Stimulated activated CD4-positive, alpha-beta T cell treated with anti-CD3 and anti-CD28 coated beads, Interleukin-1b, Interleukin-23, amount 100 ng/mL, for 24 hours (primary cell): ENCODE data around the gene SAMD4B.

Source experiments
- DNase-seq, 4 experiments: peaks; one replicate each; pipeline ENCODE4 v3.0.0-alpha.2; 2020; ENCODE audit warnings: low read depth in 4 of 4, low spot score in 1 of 4

SAMD4B gene

DNA sequence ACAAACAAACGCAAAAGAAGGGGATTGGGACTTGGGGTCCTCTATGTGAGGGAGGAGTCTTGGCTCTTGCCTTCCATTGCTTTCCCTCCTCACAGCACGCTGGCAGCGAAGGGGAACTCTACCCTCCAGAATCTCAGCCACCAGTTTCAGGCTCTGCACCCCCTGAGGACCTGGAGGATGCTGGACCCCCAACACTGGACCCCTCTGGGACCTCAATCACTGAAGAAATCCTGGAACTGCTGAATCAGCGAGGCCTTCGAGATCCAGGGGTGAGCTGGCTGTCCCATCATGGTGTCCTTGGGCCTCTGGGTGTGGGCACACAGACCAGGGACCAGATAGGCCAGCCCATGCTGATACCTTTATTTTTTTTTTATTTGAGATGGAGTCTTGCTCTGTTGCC is 79.8 kb downstream of the SAMD4B start:
- DNase-seq = no peak

DNA sequence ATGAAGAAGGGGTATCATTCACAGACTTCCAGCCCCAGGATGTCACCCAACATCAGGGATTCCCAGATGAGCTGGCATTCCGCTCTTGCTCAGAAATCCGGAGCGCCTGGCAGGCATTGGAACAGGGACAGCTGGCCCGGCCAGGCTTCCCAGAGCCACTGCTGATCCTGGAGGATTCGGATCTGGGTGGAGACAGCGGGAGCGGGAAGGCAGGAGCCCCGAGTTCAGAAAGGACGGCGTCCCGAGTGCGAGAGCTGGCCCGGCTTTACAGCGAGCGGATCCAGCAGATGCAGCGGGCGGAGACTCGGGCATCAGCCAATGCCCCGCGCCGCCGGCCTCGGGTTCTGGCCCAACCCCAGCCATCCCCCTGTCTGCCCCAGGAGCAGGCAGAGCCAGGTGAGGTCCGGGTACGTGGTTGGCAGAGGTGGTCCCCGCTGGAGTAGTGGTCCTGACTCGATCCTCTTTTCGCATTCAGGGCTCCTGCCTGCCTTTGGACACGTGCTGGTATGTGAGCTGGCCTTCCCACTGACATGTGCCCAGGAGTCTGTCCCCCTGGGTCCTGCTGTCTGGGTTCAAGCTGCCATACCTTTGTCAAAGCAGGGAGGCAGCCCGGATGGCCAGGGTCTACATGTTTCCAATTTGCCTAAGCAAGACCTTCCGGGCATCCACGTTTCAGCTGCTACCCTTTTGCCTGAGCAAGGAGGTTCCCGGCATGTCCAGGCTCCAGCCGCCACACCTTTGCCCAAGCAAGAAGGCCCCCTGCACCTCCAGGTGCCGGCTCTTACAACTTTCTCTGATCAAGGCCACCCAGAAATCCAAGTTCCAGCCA is 81.3 kb downstream of the SAMD4B start:
- DNase-seq = no peak

DNA sequence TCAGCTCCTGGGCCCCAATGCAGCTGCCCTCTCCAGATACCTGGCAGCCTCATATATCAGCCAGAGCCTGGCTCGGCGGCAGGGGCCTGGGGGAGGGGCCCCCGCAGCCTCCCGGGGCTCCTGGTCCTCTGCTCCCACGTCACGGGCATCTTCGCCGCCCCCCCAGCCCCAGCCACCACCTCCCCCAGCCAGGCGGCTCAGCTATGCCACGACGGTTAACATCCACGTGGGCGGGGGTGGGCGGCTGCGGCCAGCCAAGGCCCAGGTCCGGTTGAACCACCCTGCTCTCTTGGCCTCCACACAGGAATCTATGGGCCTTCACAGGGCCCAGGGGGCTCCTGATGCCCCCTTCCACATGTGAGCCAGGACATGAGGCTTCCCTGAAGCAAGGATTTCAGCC is 82.7 kb downstream of the SAMD4B start:
- no peak for DNase-seq

DNA sequence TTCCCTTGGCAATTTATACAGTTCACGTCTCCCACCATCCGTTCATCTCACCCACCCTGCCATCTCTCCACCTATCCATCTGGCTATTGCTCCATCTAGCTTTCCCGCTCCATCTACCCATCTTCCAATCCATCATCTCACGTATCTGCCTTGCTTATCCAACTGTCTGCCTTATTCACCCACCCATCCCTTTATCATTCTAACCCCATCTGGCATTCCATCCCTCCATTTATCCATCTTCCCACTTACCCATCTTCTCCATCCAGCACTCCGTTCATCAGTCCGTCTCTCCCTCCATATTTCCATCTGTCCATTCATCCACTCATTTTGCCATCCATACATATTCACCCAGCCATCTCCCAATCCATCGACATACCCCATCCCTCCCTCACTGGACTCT is 83.5 kb downstream of the SAMD4B start:
- DNase-seq = no peak

DNA sequence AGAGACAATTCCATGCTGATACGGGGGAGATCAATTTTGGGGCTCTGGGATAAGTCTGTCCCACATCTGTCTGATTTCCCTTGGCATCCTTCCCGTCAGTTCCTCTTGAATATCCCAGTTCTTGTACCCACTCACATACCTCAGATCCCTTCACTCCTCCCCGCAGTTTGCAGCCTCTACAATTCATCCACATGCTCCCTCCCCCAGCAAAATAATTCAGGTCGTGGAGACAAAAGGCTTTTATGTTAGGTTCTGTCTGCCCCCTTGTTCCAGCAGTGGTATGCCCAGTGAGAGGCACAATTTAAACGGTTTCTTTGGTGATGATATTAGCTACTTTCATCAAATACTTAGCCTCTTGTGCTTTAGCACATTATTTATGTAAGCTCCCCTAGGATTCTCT is 83.9 kb downstream of the SAMD4B start:
- DNase-seq = no peak

- DNase-seq = no peak
These were observed 85.5 kb downstream of the SAMD4B start for GRCh38 chr19:39427707-39428106.

DNA sequence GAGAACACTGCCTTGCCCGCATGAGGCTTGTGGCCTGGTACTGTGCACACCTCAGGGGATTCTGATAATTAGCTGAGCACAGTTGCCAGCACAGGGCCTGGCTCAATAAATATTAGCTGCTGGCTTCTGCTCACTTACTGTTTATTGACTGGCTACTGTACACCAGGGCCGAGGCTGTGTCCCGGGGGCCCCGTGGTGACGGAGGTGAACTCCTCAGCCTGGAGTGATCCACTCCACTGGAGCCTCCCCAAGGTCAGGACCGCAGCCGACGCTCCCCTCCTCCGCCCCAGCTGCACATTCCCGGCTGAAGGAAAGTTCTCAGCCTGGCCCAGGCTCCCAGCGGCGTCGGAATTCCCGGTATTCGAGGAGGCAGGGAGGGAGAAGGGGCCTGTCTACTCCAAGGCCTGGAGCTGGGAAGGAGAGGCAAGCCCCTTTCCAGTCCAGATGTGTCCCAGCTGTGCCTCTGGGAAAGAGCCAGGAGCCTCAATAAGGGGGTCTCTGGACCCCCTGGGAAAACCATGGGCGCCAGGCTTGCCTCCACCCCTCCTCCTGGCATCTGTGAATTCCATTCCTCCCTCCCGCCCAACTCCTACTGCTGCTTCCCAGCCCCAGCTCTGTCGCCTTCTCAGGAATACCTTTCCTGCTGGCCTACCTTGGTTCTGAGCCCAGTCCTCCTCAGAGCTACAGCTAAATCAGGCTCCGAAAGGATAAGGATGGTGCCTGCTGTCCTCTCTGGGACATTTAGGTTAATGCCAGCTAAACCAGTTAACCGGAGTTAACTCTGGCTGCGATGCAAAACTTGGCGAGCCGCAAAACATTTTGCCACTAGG is 86.3 kb downstream of the SAMD4B start:
- no peak for DNase-seq

GRCh38 chr19:39430675-39431593 is 88.7 kb downstream of the SAMD4B start:
- DNase-seq = no peak

DNA sequence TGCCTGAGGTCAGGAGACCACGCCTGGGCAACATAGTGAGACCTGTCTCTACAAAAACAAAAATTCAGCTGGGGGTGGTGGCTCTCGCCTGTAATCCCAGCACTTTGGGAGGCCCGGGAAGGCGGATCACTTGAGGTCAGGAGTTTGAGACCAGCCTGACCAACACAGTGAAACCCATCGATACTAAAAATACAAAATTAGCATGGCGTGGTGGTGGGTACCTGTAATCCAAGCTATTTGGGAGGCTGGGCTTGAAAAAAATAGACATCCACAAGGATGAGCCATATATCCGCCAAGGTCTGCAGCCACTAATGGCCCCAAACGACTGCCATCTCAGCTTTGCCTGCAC is 90.4 kb downstream of the SAMD4B start:
- DNase-seq = no peak

DNA sequence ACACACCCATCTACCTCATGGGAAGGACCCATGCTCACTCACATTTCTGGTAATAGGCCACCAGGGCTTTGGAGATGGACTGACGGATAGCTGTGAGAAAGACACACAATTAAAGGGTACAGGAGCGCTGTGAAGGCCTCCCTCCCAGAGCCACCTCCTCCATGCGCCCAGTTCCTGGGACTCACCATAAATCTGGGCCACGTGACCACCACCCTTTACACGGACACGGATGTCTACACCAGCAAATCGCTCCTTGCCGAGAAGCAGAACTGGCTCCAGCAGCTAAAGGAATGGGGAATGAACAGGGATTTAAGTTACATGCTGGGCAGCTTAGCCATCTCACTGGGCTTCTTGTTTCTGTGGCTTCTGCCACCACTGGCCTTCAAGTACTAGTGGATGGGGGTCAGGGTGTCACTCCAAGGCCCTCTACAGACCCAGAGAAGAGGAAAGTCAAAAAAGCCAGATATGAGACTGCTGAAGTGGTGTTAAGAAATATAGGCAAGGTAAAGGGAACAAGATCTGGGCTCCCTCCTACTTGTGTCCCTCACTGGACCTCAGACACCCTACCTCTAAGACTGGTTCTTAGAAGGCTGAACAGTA is 91.4 kb downstream of the SAMD4B start:
- no peak for DNase-seq

DNA sequence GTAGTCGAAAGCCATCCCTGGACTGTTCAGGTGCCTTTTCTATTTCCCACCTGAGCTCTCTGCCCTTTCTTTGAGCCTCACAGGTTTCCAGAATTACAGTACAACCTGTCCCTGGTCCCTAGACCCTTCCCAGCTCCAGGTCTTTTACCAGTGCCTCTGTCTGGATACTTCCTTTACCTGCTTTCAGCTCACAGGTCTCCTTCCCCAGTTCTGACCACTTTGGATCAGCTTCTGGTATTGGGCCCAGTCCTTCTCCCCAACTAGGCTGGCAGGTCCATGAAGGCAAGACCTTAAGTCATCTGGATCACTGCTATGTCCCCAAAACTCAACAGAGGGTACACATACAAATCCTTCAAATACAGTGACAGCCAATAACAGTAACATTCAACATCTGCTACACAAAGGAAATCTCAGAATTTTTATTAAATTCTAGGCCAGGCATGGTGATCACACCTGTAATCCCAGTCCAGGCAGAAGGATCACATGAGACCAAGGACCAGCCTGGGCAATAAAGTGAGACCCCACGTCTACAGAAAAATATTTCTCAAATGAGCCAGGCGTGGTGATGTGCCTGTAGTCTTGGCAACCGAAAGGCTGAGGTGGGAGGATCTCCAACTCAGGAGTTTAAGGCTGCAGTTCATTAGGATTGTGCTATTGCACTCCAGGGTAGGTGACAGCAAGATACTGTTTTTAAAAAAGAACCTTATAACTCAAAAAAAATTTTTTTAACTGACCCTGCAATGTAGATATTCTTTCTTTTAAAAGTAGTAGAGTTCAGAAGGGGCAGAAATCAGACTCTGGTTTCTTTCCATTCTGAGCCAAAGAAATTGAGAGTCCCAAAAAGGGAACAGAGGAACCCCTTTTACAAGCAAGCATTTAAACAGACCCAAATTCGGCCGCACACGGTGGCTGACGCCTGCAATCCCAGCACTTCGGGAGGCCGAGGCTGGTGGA is 92.2 kb downstream of the SAMD4B start:
- DNase-seq = no peak
